Sigmoid colon (tissue), 7 donors: ENCODE data around the gene KRTAP1-3. TPM values are rescaled to one million over a fixed set of nuclear protein-coding genes. Genes with fewer than 3 reads are reported as not detected.

Experiments used
- DNase-seq: peaks from one replicate; pipeline ENCODE4 v3.0.0-alpha.2; 2019
- H3K27ac ChIP-seq, 4 donors: fragments of 200-600 bp; sonication (generic); one replicate each; pipeline ENCODE4 v1.5.1; 2016 to 2019; ENCODE audit warnings: mild to moderate bottlenecking in 1 of 4
- H3K27me3 ChIP-seq, 3 donors: fragments of 200-600 bp; sonication (generic); one replicate each; pipeline ENCODE4 v1.5.1; 2019; ENCODE audit warnings: mild to moderate bottlenecking in 1 of 3
- H3K36me3 ChIP-seq, 4 donors: fragments of 200-600 bp; sonication (generic); one replicate each; pipeline ENCODE4 v1.5.1; 2016 to 2019
- H3K4me1 ChIP-seq, 4 donors: fragments of 200-600 bp; sonication (generic); one replicate each; pipeline ENCODE4 v1.5.1; 2017 to 2019
- H3K4me3 ChIP-seq, 4 donors: fragments of 200-600 bp; sonication (generic); one replicate each; pipeline ENCODE4 v1.5.1; 2017 to 2019; ENCODE audit warnings: mild to moderate bottlenecking in 2 of 4, moderate library complexity in 1 of 4
- H3K9me3 ChIP-seq, 4 donors: fragments of 200-600 bp in 3 of 4; sonication (generic) in 3 of 4; one replicate each; pipeline versions ENCODE4 v1.5.1 to v1.6.1; 2013 to 2019
- EP300 ChIP-seq, 4 donors: sonication (generic); formaldehyde crosslinking; IDR thresholded peaks; one replicate each; pipeline ENCODE4 v1.6.1; 2017; ENCODE audit warnings: antibody characterized with exemption in 4 of 4
- POLR2A ChIP-seq, 2 donors: fragments of 450-650 bp; IDR thresholded peaks; one replicate each; pipeline ENCODE4 v1.6.1; 2016; ENCODE audit warnings: antibody characterized with exemption in 2 of 2, mild to moderate bottlenecking in 2 of 2, moderate library complexity in 2 of 2
- POLR2AphosphoS5 ChIP-seq, 4 donors: sonication (generic); formaldehyde crosslinking; IDR thresholded peaks; one replicate each; pipeline ENCODE4 v1.6.1; 2017; ENCODE audit warnings: antibody characterized with exemption in 4 of 4
- WGBS, 2 donors: extraction: QIAGEN DNeasy Blood & Tissue Kit; methylation state at CpG; one replicate each; pipeline ENCODE4 v1.1.7; 2013; 5-methylcytosine and 5-hydroxymethylcytosine counted together
- intact Hi-C: fragments of 100-400 bp; cut with DNase I; formaldehyde crosslinking; loops from one replicate; pipeline ENCODE4 v1.15.1; 2023
- polyA plus RNA-seq, 3 donors: library from polyadenylated mRNA; stranded (reverse); fragments of 200-250 nt; gene quantifications; one replicate each; pipeline ENCODE4 v1.2.3, GENCODE V29; 2013
- total RNA-seq, 4 donors: library from RNA; depleted of rRNA; stranded (reverse); fragments of >200 nt; gene quantifications; one replicate each; pipeline ENCODE4 v1.1.0, GENCODE V29; 2016
- TF ChIP-seq, protein P1 (sequence below), 4 experiments: fragments of 450-650 bp in 3 of 4; fragments of 200-600 bp in 1 of 4; IDR thresholded peaks; one replicate each; pipeline ENCODE4 v1.5.1; 2016 to 2019; ENCODE audit warnings: antibody characterized with exemption in 4 of 4, mild to moderate bottlenecking in 3 of 4, moderate library complexity in 2 of 4
- donor health status: healthy with polysubstance abuse.
- donor health status: Bipolar disorder and iron deficiency.
- donor health status: healthy.

Gene KRTAP1-3
- total and polyA plus RNA-seq, 7 donors = not detected

DNA sequence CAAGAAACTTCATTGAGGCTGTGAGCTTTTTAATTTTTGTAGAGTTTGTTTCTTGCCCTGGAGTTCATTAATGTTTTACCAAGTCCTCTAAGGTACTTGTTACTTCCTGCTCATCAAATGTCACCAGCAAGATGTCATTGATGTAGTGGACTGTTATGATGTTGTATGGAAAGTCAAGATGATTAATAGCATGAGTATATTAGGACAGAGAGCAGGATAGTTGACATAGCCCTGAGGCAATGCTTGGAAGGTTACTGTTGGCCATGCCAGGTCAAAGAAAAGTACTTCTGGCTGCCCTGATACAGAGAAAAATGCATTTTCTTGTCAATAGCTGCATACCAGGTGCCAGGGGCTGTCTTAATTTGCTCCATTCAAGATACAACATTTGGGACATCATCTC lies 14.3 kb downstream of the KRTAP1-3 start:
- H3K27me3 ChIP-seq = no peaks in the 10 kb centered on the region
- no peak overlapping the region for H3K27ac ChIP-seq
- H3K4me3 ChIP-seq = no peak overlapping the region
- H3K4me1 ChIP-seq = no peaks in the 10 kb centered on the region
- no peaks in the 10 kb centered on the region for H3K36me3 ChIP-seq
- DNase-seq = no peak
- intact Hi-C loops = no loop called here
- no peak for TF ChIP-seq EP300 (IDR thresholded peaks at IDR 0.05)
- H3K9me3 ChIP-seq = no peaks in the 10 kb centered on the region

DNA sequence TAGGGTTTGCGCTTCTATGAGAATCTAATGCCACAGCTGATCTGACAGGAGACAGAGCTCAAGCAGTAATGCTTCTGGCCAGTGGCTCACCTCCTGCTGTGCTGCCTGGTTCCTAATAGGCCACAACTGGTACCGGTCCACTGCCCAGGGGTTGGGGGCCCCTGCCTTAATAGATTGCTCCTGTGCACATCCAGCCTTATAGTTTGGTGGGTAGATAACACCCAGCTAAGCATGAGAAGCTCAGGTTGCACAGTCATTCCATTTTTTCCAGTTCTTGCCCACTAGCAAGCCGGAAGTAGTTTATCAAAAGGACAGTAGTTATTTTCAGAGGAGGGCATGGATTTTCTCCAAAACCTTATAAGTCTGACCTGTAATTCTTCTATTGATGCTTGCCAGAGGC lies 15.3 kb downstream of the KRTAP1-3 start:
- 97% methylated on average over 3 of the region's 3 CpGs for WGBS, 2 donors
- no peaks in the 10 kb centered on the region for H3K4me1 ChIP-seq
- intact Hi-C loops = no loop called here

DNA sequence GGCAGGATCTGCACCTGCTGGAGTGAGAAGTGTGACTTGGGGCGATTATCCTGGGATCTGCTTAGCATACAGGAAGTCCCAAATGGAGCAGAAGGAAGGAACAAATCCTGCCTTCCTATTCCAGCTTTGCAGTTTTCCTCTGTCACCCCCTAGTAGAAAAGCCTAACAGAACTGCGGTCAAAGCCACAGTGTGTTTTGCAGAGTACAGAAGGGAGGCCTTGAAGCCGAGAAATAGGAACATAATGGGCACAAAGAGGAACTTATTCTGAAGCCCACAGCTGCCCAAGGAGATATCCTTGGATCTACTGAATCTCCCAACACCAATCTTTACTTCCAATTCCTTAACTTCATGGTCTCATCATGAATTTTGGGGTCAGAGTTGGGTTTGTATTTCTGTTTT lies 16.1 kb downstream of the KRTAP1-3 start:
- Histone ChIP-seq H3K4me1 (no peaks in the 10 kb centered on the region), H3K4me3 (no peak overlapping the region), H3K27ac (no peak overlapping the region), H3K9me3 (no peaks in the 10 kb centered on the region), H3K27me3 (no peaks in the 10 kb centered on the region), H3K36me3 (no peaks in the 10 kb centered on the region)
- 68 to 83% methylated on average over 3 of the region's 3 CpGs for WGBS, 2 donors
- DNase-seq = no peak
- intact Hi-C loops = no loop called here
- TF ChIP-seq EP300 (IDR thresholded peaks at IDR 0.05) (no peak), POLR2AphosphoS5 (IDR thresholded peaks at IDR 0.05) (no peak), POLR2A (IDR thresholded peaks at IDR 0.05) (no peak)
- TF ChIP-seq, protein P1, sequence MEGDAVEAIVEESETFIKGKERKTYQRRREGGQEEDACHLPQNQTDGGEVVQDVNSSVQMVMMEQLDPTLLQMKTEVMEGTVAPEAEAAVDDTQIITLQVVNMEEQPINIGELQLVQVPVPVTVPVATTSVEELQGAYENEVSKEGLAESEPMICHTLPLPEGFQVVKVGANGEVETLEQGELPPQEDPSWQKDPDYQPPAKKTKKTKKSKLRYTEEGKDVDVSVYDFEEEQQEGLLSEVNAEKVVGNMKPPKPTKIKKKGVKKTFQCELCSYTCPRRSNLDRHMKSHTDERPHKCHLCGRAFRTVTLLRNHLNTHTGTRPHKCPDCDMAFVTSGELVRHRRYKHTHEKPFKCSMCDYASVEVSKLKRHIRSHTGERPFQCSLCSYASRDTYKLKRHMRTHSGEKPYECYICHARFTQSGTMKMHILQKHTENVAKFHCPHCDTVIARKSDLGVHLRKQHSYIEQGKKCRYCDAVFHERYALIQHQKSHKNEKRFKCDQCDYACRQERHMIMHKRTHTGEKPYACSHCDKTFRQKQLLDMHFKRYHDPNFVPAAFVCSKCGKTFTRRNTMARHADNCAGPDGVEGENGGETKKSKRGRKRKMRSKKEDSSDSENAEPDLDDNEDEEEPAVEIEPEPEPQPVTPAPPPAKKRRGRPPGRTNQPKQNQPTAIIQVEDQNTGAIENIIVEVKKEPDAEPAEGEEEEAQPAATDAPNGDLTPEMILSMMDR (IDR thresholded peaks at IDR 0.05) = no peak

More for the DNA sequence above, 15.3 kb downstream of the KRTAP1-3 start:
- no peak overlapping the region for H3K4me3 ChIP-seq
- H3K36me3 ChIP-seq = no peaks in the 10 kb centered on the region
- no peaks in the 10 kb centered on the region for H3K27me3 ChIP-seq
- no peak for DNase-seq
- no peak overlapping the region for H3K27ac ChIP-seq
- TF ChIP-seq EP300 (IDR thresholded peaks at IDR 0.05) (no peak), POLR2AphosphoS5 (IDR thresholded peaks at IDR 0.05) (no peak), POLR2A (IDR thresholded peaks at IDR 0.05) (no peak)
- TF ChIP-seq, protein P1 (IDR thresholded peaks at IDR 0.05) = no peak
- H3K9me3 ChIP-seq = no peaks in the 10 kb centered on the region

DNA sequence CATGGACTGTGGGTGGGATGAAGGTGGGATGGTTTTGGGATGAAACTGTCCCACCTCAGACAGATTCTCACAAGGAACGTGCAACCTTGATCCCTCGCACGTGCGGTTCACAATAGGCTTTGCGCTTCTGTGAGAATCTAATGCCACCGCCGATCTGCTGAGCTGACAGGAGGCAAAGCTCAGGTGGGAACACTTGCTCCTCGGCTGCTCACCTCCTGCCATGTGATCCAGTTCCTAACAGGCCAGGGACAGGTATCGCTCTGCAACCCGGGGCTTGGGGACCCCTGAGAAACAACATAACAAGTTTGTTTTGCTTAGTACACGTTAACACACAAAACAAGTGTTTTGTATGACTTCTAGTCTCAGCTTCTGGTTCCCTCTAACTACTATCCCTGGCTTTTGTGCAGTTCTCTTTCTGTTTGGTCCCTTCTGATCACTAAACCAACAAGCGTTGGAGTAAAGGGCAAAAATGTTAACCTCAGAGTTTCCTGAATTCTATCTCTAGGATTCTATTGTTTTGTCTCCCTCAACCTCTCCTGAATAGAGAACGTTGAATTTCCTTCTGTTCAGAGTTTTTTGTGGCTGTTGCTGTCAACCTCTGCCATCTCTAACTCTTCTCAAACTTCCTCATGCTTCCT lies 18.0 kb downstream of the KRTAP1-3 start:
- TF ChIP-seq, protein P1 (IDR thresholded peaks at IDR 0.05) = no peak
- no peak for TF ChIP-seq EP300 (IDR thresholded peaks at IDR 0.05)
- no peak for TF ChIP-seq POLR2AphosphoS5 (IDR thresholded peaks at IDR 0.05)
- TF ChIP-seq POLR2A (IDR thresholded peaks at IDR 0.05) = no peak
- Histone ChIP-seq H3K9me3 (no peaks in the 10 kb centered on the region), H3K36me3 (no peaks in the 10 kb centered on the region), H3K27me3 (no peaks in the 10 kb centered on the region), H3K4me3 (no peak overlapping the region), H3K27ac (no peak overlapping the region), H3K4me1 (no peaks in the 10 kb centered on the region)
- intact Hi-C loops = no loop called here
- no peak for DNase-seq
- WGBS, 2 donors = 87 to 90% methylated on average over 13 of the region's 13 CpGs

DNA sequence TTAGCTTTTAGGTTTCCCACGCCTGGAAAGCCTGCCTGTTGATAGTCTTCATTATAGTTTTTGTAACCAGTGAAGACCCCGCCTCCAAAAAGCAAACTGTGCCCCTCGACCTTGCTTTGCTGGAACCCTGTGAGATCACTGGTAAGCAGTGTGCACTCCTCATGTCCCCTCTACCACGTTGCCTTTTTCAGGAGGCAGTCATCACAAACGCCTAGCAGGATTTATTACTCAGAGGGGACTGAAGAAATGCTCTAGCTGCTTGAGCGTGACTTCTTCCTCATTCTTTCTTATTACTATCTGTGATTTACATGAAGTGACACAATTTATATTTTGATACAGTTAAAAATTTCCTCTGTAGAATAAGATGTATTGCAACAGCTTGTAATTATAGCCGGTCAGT lies 19.2 kb downstream of the KRTAP1-3 start:
- Histone ChIP-seq H3K36me3 (no peaks in the 10 kb centered on the region), H3K27ac (no peak overlapping the region), H3K4me3 (no peak overlapping the region), H3K9me3 (no peaks in the 10 kb centered on the region), H3K27me3 (no peaks in the 10 kb centered on the region), H3K4me1 (no peaks in the 10 kb centered on the region)
- WGBS, 2 donors = 72 to 80% methylated on average over 7 of the region's 7 CpGs
- TF ChIP-seq, protein P1 (IDR thresholded peaks at IDR 0.05) = no peak
- TF ChIP-seq POLR2A (IDR thresholded peaks at IDR 0.05) = no peak
- no peak for TF ChIP-seq EP300 (IDR thresholded peaks at IDR 0.05)
- TF ChIP-seq POLR2AphosphoS5 (IDR thresholded peaks at IDR 0.05) = no peak
- no peak for DNase-seq
- intact Hi-C loops = no loop called here
